Endothelial cell of umbilical vein (primary cell): ENCODE measurements around the gene SLC25A1. TPM values are rescaled to one million over a fixed set of nuclear protein-coding genes. Genes with fewer than 3 reads are reported as not detected.

Experiments
- BruUV-seq: library from RNA; stranded (reverse); fragments of 400-500 nt; replicated peaks from 2 replicates; lab custom pipeline; 2021; lab: Mats Ljungman, UMichigan
- CTCF ChIA-PET: fragments of 300-600, 350-600 bp; sonication (Branson Sonifier 250); formaldehyde crosslinking; loops from one replicate; lab custom pipeline; 2021; ENCODE audit warnings: antibody characterized with exemption, inconsistent platforms; lab: Charles Lee
- POLR2A ChIA-PET: fragments of 300-600, 350-600 bp; sonication (Branson Sonifier 250); formaldehyde crosslinking; loops from one replicate; lab custom pipeline; 2021; ENCODE audit warnings: antibody characterized with exemption, inconsistent platforms; lab: Charles Lee
- DNase-seq: peaks from one replicate; pipeline ENCODE4 v3.0.0-alpha.2; 2011; ENCODE audit warnings: low read depth, low spot score
- FAIRE-seq: peaks from 2 replicates; lab custom pipeline; 2011; peaks lifted over from hg19 to GRCh38; lab: Jason Lieb, UNC
- H2AFZ ChIP-seq: 2 replicates; pipeline ENCODE4 v1.6.0; 2012; ENCODE audit warnings: low read depth, low read length, control low read depth, inconsistent platforms
- H3K27ac ChIP-seq: 2 replicates; pipeline ENCODE4 v1.5.1; 2011; ENCODE audit warnings: low read depth, mild to moderate bottlenecking, control low read depth, low read length, moderate library complexity; ENCODE audit not compliant: insufficient read depth
- H3K27me3 ChIP-seq, 2 experiments: 2 replicates each; pipeline versions ENCODE4 v1.6.0 to v1.6.1; 2011; ENCODE audit warnings: low read length in 2 of 2, mixed read lengths in 1 of 2; ENCODE audit not compliant: control insufficient read depth in 2 of 2, insufficient read depth in 2 of 2
- H3K36me3 ChIP-seq, 2 experiments: 2 replicates in 1 of 2; 3 replicates in 1 of 2; pipeline ENCODE4 v1.5.1; 2011; ENCODE audit warnings: low read length in 2 of 2, mild to moderate bottlenecking in 1 of 2, moderate library complexity in 1 of 2; ENCODE audit not compliant: control insufficient read depth in 2 of 2, insufficient read depth in 2 of 2; ENCODE audit errors: extremely low read depth in 1 of 2
- H3K4me1 ChIP-seq: 3 replicates; pipeline ENCODE4 v1.5.1; 2011; ENCODE audit warnings: mild to moderate bottlenecking, low read length; ENCODE audit not compliant: control insufficient read depth, insufficient read depth; ENCODE audit errors: extremely low read depth
- H3K4me2 ChIP-seq: 2 replicates; pipeline ENCODE4 v1.6.1; 2011; ENCODE audit warnings: low read length, control low read depth, mixed read lengths; ENCODE audit not compliant: insufficient read depth
- H3K4me3 ChIP-seq, 3 experiments: fragments of 200-600 bp in 1 of 3; sonication (generic), shearing (Covaris generic) in 1 of 3; replicated peaks in 1 of 3; 2 replicates each; pipeline ENCODE4 v1.5.1; 2011 to 2016; ENCODE audit warnings: control low read depth in 3 of 3, low read length in 3 of 3, mild to moderate bottlenecking in 2 of 3, inconsistent platforms in 1 of 3, low read depth in 1 of 3, moderate library complexity in 1 of 3; ENCODE audit not compliant: insufficient read depth in 1 of 3
- H3K79me2 ChIP-seq: 2 replicates; pipeline ENCODE4 v1.6.0; 2012; ENCODE audit warnings: low read length, inconsistent platforms; ENCODE audit not compliant: control insufficient read depth, insufficient read depth
- H3K9ac ChIP-seq: replicated peaks from 2 replicates; pipeline ENCODE3; 2011; ENCODE audit warnings: low read length, control low read depth; ENCODE audit not compliant: insufficient read depth; ENCODE audit errors: extremely low read depth
- H3K9me1 ChIP-seq: replicated peaks from 3 replicates; pipeline ENCODE4 v1.6.0; 2011; ENCODE audit warnings: mild to moderate bottlenecking, low read length; ENCODE audit not compliant: control insufficient read depth, insufficient read depth; ENCODE audit errors: extremely low read depth
- H3K9me3 ChIP-seq: replicated peaks from 2 replicates; pipeline ENCODE4 v1.5.1; 2012; ENCODE audit warnings: low read length, inconsistent platforms; ENCODE audit not compliant: control insufficient read depth, insufficient read depth
- H4K20me1 ChIP-seq: replicated peaks from 2 replicates; pipeline ENCODE3; 2011; ENCODE audit warnings: mild to moderate bottlenecking, low read length; ENCODE audit not compliant: control insufficient read depth, insufficient read depth; ENCODE audit errors: extremely low read depth
- CTCF ChIP-seq, 2 donors: IDR thresholded peaks; 1 replicate in 1 of 2; 2 replicates in 1 of 2; pipeline ENCODE4 v1.5.1; 2011; ENCODE audit warnings: low read length in 2 of 2, mild to moderate bottlenecking in 2 of 2, moderate library complexity in 2 of 2, control low read depth in 1 of 2, inconsistent platforms in 1 of 2, low read depth in 1 of 2; ENCODE audit not compliant: insufficient read depth in 1 of 2; ENCODE audit errors: extremely low read depth in 1 of 2
- EZH2 ChIP-seq: IDR thresholded peaks from 2 replicates; pipeline ENCODE4 v1.6.1; 2012; ENCODE audit warnings: borderline replicate concordance, low read depth, mild to moderate bottlenecking, moderate library complexity, low read length, inconsistent platforms; ENCODE audit not compliant: severe bottlenecking
- FOS ChIP-seq: IDR thresholded peaks from 2 replicates; pipeline ENCODE4 v1.6.1; 2011; ENCODE audit warnings: mild to moderate bottlenecking, low read length, moderate library complexity, borderline replicate concordance; ENCODE audit not compliant: insufficient read depth
- GATA2 ChIP-seq: IDR thresholded peaks from 2 replicates; pipeline ENCODE4 v1.7.0; 2011; ENCODE audit warnings: low read depth, mild to moderate bottlenecking, moderate library complexity, mixed read lengths, low read length; ENCODE audit not compliant: insufficient read length, insufficient read depth
- JUN ChIP-seq: IDR thresholded peaks from 2 replicates; pipeline ENCODE4 v1.6.1; 2011; ENCODE audit warnings: borderline replicate concordance, low read depth; ENCODE audit not compliant: insufficient read length, insufficient read depth
- MAX ChIP-seq: IDR thresholded peaks from 2 replicates; pipeline ENCODE4 v1.6.1; 2011; ENCODE audit not compliant: insufficient read depth, insufficient read length
- MYC ChIP-seq: IDR thresholded peaks from one replicate; pipeline ENCODE4 v1.6.1; 2011; ENCODE audit warnings: mild to moderate bottlenecking, low read depth, low read length
- POLR2A ChIP-seq: IDR thresholded peaks from 2 replicates; pipeline ENCODE4 v1.6.1; 2012; ENCODE audit warnings: low read depth, mild to moderate bottlenecking, control low read depth, low read length
- POLR2AphosphoS5 ChIP-seq: IDR thresholded peaks from 2 replicates; pipeline ENCODE4 v1.6.1; 2012; ENCODE audit warnings: low read depth, mild to moderate bottlenecking, control low read depth, low read length, moderate library complexity; ENCODE audit not compliant: insufficient read depth
- dilution Hi-C: fragments of 300-500 bp; cut with MboI; formaldehyde crosslinking; loops from one replicate; pipeline ENCODE4 v1.15.0; 2019; ENCODE audit warnings: low sequenced_read_pairs; ENCODE audit not compliant: extremely low pct_ligation_motif_present
- intact Hi-C: fragments of 100-400 bp; cut with micrococcal nuclease; formaldehyde crosslinking; loops from one replicate; pipeline ENCODE4 v1.10.0; 2022
- polyA plus RNA-seq, 4 experiments: library from polyadenylated mRNA; depleted of rRNA in 3 of 4; stranded (reverse) in 3 of 4; unstranded in 1 of 4; fragments of >200 nt; gene quantifications; 2 replicates each; pipeline versions ENCODE4 v1.2.1 to v1.2.3, GENCODE V29; 2011 to 2012; ENCODE audit warnings: missing spikeins in 1 of 4
- total RNA-seq: library from RNA; stranded (reverse); gene quantifications from 2 replicates; pipeline ENCODE4 v1.2.3, GENCODE V29; 2021

SLC25A1 gene
- total and polyA plus RNA-seq, 2 donors (not counting 3 experiments of a cell fraction or from before 2014, with no cell fraction given) = 80.0 to 94.5 TPM

GRCh38 chr22:19134176-19134831 lies 44.2 kb downstream of the SLC25A1 start:
- DNase-seq = no peak
- dilution Hi-C loops (no loop called here), intact Hi-C loops (no loop called here)

GRCh38 chr22:19133561-19133960 lies 45.0 kb downstream of the SLC25A1 start:
- DNase-seq = no peak
- H3K9me3 ChIP-seq = no peaks in the 10 kb centered on the region
- no peak for TF ChIP-seq EZH2
- TF ChIP-seq MYC = no peak
- TF ChIP-seq JUN = no peak
- TF ChIP-seq POLR2AphosphoS5 = no peak
- no peak for TF ChIP-seq POLR2A
- no peak for TF ChIP-seq GATA2
- no peak for TF ChIP-seq CTCF (IDR thresholded peaks at IDR 0.05; ENCODE audit: extremely low read depth in 1 of 2, insufficient read depth in 1 of 2, low read depth in 1 of 2, low read length in 2 of 2)
- TF ChIP-seq MAX = no peak
- no peak for TF ChIP-seq FOS
- H3K27me3 ChIP-seq = no peaks in the 10 kb centered on the region
- intact Hi-C loops = no loop called here
- FAIRE-seq = no peak
- H4K20me1 ChIP-seq = no peaks in the 10 kb centered on the region
- no TSS peak for BruUV-seq
- ChIA-PET CTCF (interaction anchor here (2.3 kb wide), 1 partner anchor 11 kb away, joined by 9 read pairs; the partner anchor contains the start of gene ESS2), POLR2A (no interaction called here)
- no peak overlapping the region for H3K4me2 ChIP-seq
- H3K4me3 ChIP-seq = no peak overlapping the region
- no peak overlapping the region for H3K27ac ChIP-seq
- H3K36me3 ChIP-seq = peaks cover 6 to 46% of the 10 kb centered on the region in 2 experiments
- H3K4me1 ChIP-seq = no peaks in the 10 kb centered on the region
- no peak overlapping the region for H2AFZ ChIP-seq
- no peak overlapping the region for H3K9ac ChIP-seq
- no peaks in the 10 kb centered on the region for H3K9me1 ChIP-seq
- dilution Hi-C loops = no loop called here
- no peaks in the 10 kb centered on the region for H3K79me2 ChIP-seq

More at GRCh38 chr22:19134176-19134831, 44.2 kb downstream of the SLC25A1 start:
- no peak overlapping the region for H3K9ac ChIP-seq
- no peaks in the 10 kb centered on the region for H3K9me1 ChIP-seq
- H3K79me2 ChIP-seq = no peaks in the 10 kb centered on the region
- H3K9me3 ChIP-seq = no peaks in the 10 kb centered on the region
- FAIRE-seq = no peak
- H3K36me3 ChIP-seq = peaks cover 10 to 53% of the 10 kb centered on the region in 2 experiments
- ChIA-PET CTCF (interaction anchor here (2.3 kb wide), 1 partner anchor 10 kb away, joined by 9 read pairs; the partner anchor contains the start of gene ESS2), POLR2A (no interaction called here)
- no peak overlapping the region for H3K27ac ChIP-seq
- BruUV-seq = TSS peak; percentile 26
- no peak overlapping the region for H3K4me2 ChIP-seq
- no peaks in the 10 kb centered on the region for H3K4me1 ChIP-seq
- TF ChIP-seq POLR2AphosphoS5 = no peak
- H2AFZ ChIP-seq = no peak overlapping the region
- no peak overlapping the region for H3K4me3 ChIP-seq
- no peaks in the 10 kb centered on the region for H3K27me3 ChIP-seq
- H4K20me1 ChIP-seq = no peaks in the 10 kb centered on the region
